T47D (cell line): ENCODE measurements around the gene GEMIN5.
"Not testable (repeated sequence)": the region's sequence is repeated elsewhere in the genome, so short reads cannot be mapped to it uniquely, and the experiment has no call there.

Experiments
- DNase-seq, 2 experiments: peaks; one replicate each; pipeline versions ENCODE4 v3.0.0 to v3.0.0-alpha.2; 2011 to 2012; ENCODE audit warnings: low read depth in 1 of 2, low spot score in 1 of 2
- JUND ChIP-seq: IDR thresholded peaks from 2 replicates; pipeline ENCODE4 v1.6.1; 2012; ENCODE audit warnings: low read depth
- in situ Hi-C: cut with HindIII; loops from 2 replicates; pipeline ENCODE4 v1.10.0; 2016; ENCODE audit warnings: low sequenced_read_pairs, low pct_unique_long_range_greater_than_20kb

Gene GEMIN5

DNA sequence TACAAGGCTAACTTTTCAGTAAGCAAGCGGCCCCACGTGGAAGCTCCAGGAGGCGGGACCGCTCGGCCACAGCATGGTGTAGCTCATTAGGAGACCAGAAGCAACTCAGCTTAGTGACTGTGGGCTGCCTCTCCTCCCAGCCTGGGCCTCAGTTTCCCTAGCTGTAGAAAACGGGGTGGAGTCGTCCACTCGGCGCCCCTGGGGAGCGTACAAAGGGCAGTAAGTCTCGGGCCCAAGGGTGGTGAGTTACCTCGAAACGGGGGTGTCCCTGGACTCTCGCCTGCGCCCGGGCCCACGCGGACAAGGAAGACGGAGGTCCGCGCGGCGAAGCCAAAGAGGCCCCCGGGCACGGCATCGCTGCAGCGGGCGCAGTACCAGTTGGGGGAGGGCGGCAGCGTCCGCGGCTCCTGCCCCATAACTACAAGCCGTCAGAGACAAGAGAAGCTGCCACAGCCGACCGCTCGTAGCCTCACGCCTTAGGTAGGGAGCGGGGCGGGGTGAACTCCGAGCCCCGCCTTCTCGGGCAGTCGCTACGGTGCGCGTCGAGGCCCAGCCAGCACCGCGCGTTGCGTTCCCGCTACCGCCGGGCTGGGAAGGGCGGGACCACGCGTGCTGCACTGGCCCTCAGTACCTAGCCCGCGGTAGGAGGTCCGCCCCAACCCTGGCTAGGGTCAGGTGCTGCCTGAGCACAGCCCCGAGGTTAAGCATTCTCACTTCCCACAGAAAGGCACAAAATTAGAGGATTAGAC is at the start of gene GEMIN5:
Gene GEMIN5, minus strand, starts transcription at position 494 of the 749 bp plus-strand sequence. Its CDS starts 78 bp downstream, at position 416.
- in situ Hi-C loops: no loop called here
- no peak for TF ChIP-seq JUND
- DNase-seq: peak; percentile 95

GRCh38 chr5:154986151-154986550 is 48.1 kb upstream of the GEMIN5 start:
- no peak for TF ChIP-seq JUND
- DNase-seq: no peak
- in situ Hi-C loops: no loop called here

DNA sequence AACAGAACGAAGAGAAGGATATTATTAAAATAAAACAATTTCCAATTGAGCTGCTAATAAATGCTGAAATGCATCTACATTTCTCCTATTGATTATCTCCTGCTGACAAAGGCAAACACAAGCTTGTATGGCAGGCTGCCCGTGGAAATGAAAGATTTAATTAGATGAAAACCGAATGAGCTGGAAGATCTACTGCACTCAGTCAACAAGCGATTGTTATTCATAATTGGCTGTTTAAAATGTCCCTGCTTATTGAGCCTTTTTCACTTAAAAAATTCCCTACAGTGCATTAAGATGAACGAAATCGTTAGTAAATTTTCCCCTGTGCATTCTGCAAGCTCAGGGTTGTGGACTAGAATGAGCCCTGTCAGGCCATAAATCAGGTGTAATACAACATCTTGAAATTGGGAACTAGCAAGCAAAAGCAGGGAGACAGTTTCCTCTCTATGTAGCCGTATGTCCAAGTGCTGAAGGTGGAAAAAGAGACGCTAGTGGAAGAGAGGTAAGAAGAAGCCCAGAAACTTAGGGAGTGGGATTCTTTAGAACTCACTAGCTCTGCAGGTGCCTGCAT is 47.0 kb upstream of the GEMIN5 start:
- no peak for DNase-seq
- in situ Hi-C loops: no loop called here
- no peak for TF ChIP-seq JUND

DNA sequence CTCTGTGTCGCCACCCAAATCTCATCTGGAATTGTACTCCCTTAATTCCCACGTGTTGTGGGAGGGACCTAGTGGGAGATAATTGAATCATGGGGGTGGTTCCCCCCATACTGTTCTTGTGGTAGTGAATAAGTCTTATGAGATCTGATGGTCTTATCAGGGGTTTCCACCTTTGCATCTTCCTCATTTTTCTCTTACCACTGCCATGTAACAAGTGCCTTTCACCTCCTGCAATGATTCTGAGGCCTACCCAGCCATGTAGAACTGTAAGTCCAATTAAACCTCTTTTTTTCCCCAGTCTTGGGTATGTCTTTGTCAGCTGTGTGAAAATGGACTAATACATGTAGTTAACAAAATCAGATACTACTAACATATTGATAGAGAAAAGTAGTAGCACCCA is 40.3 kb upstream of the GEMIN5 start:
- DNase-seq, in situ Hi-C loops: not testable (repeated sequence)

DNA sequence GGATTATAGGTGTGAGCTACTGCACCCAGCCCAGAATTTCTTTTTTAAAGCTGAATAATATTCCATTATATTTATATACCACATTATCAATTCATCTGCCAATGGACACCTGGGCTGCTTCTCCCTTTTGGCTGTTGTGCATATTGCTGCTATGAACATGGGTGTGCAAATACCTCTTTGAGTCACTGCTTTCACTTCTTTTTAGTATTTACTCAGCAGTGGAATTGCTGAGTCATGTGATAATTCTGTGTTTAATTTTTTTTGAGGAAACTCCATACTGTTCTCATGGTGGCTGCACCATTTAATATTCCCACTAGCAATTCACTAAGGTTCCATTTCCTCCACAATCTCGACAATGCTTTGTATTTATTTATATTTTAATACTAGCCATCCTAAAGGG is 39.4 kb upstream of the GEMIN5 start:
- TF ChIP-seq JUND: no peak
- in situ Hi-C loops: no loop called here
- DNase-seq: no peak

GRCh38 chr5:154976082-154976481 is 38.1 kb upstream of the GEMIN5 start:
- in situ Hi-C loops, DNase-seq: not testable (repeated sequence)

- DNase-seq: peak; percentile 52 to 87
- TF ChIP-seq JUND: no peak
- in situ Hi-C loops: no loop called here
Measured at GRCh38 chr5:154972476-154973080, 34.6 kb upstream of the GEMIN5 start.

GRCh38 chr5:154971501-154971900 is 33.5 kb upstream of the GEMIN5 start:
- in situ Hi-C loops: no loop called here
- no peak for DNase-seq
- no peak for TF ChIP-seq JUND

- in situ Hi-C loops: no loop called here
- no peak for TF ChIP-seq JUND
- DNase-seq: no peak
Measured at GRCh38 chr5:154970759-154971158, 32.7 kb upstream of the GEMIN5 start.

DNA sequence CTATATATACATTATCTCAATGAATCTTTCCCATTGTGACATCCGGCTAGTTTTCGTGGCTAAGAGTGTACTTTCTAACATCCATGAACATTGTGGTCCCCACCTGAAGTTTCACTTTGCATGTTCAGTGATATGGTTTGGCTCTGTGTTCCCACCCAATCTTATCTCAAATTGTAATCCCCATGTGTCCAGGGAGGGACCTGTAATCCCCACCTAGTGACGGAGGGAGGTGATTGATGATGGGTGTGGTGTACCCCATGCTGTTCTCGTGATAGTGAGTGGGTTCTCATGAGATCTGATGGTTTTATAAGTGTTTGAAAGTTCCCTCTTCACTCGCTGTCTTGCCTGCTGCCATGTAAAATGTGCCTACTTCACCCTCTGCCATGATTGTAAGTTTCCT is 30.9 kb upstream of the GEMIN5 start:
- in situ Hi-C loops: no loop called here
- no peak for TF ChIP-seq JUND
- no peak for DNase-seq

- DNase-seq: peak; percentile 17 to 42
- no peak for TF ChIP-seq JUND
- in situ Hi-C loops: no loop called here
Measured at GRCh38 chr5:154967421-154968024, 29.5 kb upstream of the GEMIN5 start.

- TF ChIP-seq JUND: no peak
- in situ Hi-C loops: no loop called here
- DNase-seq: no peak
Measured at GRCh38 chr5:154966874-154967273, 28.9 kb upstream of the GEMIN5 start.
